HT1080 (cell line): ENCODE measurements around the gene MCOLN3. TPM values are rescaled to one million over a fixed set of nuclear protein-coding genes. Genes with fewer than 3 reads are reported as not detected.

Experiments used
- DNase-seq: peaks from one replicate; pipeline ENCODE4 v3.0.0-alpha.2; 2015; ENCODE audit warnings: low read depth
- polyA plus RNA-seq, 2 experiments: library from polyadenylated mRNA; depleted of rRNA; stranded (reverse); fragments of >200 nt; gene quantifications; 2 replicates each; pipeline ENCODE4 v1.2.3, GENCODE V29; 2015
- total RNA-seq: library from RNA; depleted of rRNA; stranded (reverse); fragments of >200 nt; shearing (Covaris generic); gene quantifications from 2 replicates; pipeline ENCODE4 v1.2.3, GENCODE V29; 2014; rRNA removed

Gene MCOLN3, protein sequence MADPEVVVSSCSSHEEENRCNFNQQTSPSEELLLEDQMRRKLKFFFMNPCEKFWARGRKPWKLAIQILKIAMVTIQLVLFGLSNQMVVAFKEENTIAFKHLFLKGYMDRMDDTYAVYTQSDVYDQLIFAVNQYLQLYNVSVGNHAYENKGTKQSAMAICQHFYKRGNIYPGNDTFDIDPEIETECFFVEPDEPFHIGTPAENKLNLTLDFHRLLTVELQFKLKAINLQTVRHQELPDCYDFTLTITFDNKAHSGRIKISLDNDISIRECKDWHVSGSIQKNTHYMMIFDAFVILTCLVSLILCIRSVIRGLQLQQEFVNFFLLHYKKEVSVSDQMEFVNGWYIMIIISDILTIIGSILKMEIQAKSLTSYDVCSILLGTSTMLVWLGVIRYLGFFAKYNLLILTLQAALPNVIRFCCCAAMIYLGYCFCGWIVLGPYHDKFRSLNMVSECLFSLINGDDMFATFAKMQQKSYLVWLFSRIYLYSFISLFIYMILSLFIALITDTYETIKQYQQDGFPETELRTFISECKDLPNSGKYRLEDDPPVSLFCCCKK
- 3.7 and 4.1 TPM in 2 replicates for total RNA-seq
- 1.9 and 2.2 TPM in 2 replicates for polyA plus RNA-seq (2015; cell fraction: cytosol; rRNA removed)
- polyA plus RNA-seq (2015; cell fraction: nucleus; rRNA removed) = 28.1 and 33.1 TPM in 2 replicates

DNA sequence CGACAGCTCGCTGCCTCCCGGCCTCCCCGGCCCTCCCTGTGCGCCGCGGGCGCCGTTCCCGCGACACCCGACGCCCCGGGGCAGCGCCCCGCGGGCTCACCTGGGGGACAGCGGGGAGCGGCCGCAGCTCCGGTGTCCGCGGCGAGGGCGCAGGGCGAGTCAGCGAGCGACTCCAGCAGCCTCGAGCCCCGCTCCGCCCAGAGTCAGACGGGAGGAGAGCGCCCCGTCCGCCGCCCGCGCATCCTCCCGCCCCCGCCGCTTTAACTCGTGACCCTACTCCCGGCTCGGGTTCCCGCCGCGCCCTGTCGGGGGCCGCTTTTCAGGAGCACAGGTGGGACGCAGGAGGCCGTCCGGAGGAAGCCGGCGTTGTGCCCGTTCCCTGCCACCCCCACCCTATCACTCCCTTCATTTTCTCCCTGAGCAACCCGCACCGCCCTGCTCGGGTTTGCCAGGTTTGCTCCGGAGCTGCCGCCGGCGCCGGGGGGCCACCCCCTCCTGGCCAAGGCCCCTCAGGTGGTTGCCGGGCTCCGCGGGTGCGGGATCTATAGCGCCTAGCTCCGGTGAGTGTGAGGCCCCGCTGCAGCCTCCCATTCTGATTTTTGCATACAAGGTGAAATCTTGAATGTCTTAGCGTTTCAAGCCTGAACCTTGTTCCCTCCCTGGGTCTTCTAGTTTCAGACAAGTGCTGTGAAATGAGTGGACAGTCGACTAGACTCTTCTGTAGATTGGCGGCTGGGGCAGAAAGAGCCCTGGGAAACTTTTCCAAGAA, at the start of gene MCOLN3:
MCOLN3 (minus strand) TSS at position 205 of the 769 bp plus-strand sequence. CDS start 3,140 bp downstream, outside the sequence.
- DNase-seq = peak; percentile 56

DNA sequence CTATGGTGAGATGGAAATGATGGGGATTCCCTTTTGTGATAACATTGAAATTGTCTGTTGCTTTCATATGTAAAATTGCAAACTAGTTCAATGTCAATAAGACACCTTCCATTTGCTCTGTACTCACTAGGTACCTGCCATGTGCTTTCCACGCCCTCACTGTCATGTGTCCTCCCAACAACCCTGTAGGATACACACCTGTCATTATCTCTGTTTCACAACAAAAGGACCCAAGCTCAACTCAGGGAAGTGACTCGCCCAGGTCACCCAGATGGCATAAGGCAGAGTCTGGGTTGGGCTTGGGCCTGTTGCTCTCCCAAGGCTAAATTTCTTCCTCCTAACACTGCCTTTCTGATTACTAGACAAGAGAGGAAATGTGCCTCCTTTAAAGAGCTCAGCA, 45.3 kb upstream of the MCOLN3 start:
- DNase-seq = no peak

DNA sequence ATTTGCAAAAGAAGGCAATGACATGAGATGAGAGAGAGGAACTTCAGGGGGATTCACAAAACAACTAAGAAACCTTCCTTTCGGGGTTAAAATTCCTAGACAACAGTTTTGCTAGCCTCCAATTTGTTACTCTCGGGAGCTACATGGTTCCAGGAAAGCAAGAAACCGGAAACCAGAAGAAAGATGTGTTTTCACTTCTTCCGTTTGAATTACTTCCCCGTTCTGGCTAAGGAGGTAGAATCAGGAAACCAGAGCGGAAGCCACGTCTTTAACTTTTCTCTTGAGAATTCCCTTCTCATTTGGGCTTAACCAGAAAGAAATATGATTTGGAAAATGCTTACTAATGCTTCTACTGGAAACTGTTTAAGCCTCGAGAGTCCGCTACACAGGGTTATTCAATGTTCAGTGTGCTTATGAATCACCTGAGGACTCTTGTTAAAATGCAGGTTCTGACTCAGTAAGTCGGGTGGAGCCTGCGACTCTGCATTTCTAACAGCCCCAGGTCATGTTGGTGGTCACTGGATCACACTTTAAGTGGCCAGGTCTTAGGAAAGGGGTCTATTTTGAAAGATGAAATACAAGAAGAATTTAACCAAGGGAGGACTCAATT, 43.5 kb upstream of the MCOLN3 start:
- DNase-seq = peak; percentile 14

DNA sequence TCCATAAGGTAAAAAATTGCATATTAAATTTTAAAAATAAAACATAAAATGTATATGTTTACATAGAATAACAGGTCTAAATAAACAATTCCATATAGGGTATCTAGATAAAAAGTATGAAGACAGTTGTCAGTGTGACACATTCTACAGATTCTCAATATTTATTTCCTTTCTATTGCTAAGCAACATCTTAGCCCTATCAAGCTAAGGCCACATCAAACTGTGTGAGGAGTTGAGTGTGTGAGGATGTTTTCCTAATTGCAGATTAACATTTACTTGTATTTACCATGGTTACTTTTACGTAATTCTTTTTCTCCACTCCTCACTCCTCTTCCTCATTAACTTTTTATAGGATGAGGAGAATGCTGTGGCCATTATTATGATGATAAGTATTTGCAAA, 41.9 kb upstream of the MCOLN3 start:
- DNase-seq = no peak

DNA sequence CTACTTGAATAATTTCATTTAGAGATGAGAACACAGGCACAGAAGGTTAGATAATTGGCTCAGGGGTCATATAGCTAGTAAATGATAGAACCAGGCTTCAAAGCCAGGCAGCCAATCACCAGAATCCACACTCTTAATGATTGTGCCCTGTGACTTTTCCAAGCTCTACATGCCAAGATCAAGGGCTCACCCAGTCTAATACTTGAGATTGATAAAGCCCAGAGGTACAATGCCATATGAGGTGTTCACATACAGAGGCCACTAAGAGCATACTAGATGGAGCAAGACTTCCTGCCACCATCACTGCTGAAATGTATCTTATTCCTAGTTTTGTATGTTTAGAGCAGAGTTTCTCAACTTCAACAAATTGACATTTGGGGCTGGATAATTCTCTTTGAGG, 40.9 kb upstream of the MCOLN3 start:
- DNase-seq = no peak

DNA sequence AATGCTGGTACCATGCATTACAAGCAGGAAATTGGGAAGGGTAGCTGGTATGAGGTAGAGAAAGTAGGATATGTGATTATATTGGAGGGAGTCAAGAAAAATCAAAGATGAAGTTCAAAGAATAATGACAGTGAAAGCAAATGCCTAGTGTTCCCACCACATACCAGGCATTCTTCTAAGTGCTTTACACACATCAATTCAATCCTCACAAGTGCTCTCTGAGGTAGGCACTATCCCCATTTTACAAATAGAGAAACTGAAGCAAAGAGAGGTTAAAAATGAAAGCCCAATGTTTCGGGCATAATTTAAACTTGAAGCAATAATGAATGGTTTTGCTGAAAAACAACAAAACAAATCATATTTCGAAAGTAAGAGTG, 40.1 kb upstream of the MCOLN3 start:
- no peak for DNase-seq

DNA sequence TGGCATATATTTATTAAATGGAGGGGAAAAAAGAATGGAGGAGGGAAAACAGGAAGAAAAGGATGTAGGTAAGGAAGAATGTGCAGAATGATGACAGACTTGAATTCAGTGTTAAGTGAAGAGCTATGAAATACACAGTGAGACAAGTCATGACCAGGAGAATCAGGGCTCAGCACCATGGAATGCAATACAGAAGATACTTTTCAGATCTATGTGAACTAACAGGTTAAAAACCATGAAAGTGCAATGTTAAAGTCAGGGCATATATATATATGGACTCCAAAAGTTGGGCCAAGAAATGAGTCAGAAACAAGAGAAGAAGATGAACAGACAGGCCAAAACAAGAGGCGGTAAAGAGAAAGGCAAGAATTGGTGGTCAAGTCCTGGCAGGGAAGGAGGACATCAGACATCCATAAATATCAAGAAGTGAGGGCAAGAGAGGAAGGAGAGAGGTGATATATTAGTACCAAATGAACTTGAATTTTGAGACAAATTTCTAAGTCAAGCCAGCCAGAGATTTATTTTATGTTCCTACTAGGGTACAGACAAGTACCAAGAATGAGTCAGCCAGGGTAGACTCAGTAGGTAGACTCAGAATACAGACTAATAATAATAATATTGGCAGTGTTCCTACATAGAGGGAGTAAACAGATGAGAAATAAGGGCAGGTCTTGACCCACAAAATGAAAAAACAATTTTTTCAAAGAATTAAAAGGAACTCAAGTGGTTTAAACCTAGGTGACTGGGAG, 39.5 kb upstream of the MCOLN3 start:
- no peak for DNase-seq

DNA sequence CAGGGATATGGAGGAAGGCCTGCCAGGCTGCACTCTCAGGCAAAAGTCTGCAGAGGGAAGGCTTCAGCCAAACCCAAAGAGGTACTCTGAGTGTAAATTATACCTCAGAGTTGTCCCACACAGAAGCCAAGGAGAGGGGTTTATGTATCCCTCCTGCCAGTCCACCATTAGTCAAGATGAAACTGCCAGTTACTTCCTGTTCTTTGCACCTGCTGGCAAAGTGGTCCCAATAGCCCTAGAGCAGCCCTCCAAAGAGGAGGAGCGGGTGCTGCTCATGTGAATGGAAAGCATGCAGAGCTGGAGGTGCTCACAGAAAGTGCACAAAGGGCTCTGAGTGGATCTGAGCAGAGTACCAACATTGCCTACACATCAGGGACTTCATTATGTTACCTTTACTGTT, 37.1 kb upstream of the MCOLN3 start:
- no peak for DNase-seq

DNA sequence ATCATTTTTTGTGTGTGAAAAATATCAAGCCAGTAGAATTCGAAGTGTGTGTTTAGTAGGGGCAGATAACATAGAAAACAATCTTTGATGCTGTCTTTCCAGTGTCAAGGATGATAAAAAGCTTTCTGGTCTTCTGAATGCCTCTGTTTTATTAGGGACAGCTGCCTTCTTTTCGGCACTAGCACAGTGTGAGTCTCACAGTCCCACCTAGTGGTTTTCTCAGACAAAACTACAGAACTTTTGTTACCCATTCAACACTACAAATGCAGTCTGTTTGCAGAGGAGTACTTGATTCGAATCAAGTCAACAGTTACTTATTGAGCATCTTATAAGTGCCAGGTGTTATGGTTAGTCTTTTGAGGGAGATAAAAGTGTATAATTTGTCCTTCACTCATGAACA, 30.6 kb upstream of the MCOLN3 start:
- peak; percentile 26 for DNase-seq

DNA sequence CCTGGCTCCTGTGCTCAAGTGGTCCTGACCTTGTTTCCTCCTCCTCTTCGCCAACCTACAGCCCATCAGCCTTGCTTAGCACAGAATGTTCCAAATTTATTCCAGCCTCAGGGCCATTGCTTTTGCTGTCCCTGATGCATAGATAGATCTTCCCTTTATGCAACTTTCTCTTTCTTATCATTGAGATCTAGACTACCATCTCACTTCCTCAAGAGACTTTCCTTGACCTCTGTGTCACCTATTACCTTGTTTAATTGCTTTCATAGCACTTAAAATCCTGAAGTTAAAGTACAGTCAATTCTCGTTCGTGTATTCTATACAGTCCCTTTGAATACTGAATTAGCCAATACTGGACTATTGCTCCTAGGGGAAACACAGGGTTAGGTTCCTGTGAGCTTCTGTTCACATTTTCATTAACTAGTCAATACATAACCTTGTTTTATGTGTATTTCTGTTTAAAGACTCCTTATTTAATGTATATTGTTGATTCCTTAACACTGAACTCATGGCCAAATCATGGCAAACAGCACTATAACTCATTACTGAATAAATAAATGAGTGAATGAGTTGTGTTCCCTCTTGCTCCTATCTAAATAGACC, 26.2 kb upstream of the MCOLN3 start:
- DNase-seq = no peak

DNA sequence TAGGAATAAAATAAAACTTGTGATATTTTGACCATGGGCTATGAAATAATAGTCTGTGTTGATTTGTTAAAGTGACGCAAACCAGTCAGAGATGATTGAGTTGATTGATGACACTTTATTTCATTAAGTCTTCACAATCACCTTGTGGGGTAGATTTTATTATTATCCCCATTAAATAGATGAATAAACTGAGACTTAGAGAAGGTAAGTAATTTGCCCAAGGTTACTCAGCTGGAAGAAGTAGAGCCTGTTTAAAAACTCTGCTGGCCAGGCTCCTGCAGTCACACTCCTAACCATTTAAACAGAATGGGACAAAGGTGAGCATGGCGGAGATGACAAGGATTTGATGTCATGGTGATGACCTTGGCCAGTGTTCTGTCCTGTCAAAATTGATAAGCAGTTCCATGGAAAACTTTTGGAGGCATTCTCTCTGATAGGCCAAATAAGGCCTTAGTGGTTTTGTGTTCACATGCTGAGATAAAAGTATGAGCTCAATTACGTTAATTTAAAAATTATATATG, 22.7 kb upstream of the MCOLN3 start:
- no peak for DNase-seq

DNA sequence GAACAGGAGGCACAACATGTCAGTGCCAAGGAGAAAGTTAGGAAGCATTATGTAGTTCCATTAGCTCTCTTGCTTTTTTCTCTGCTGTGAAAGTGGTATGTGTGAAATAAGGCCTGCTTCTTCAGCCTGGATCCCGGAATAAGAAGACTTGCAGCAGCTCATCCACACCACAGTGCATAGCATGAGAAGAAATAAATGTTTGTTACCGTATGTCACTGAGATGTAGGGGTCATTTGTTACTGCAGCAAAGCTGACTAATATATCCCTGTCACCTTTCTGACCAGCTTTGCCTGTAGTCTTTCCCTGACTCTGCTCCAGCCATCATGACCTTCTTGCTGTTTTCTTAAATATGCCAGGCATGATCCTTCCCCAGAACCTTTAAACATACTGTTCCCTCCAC, 20.5 kb upstream of the MCOLN3 start:
- no peak for DNase-seq

DNA sequence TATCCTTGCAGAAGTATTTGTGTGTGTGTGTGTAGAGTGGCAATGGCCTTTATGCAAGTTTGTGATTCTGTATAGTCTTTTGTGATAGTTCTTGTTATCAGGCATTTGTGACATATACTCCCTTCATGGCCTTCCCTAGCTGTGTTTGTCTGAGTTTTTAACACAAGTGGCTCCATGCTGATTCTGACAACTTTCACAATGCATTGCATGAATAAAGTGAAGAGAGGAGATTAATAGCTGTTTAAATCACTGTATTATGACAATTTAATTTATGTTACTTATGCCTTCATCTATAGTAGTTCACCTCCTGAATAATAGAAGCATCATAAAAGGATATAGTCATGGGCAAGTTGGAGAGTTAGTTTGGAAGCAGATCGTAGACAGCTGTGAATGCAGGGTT, 17.2 kb upstream of the MCOLN3 start:
- DNase-seq = no peak

DNA sequence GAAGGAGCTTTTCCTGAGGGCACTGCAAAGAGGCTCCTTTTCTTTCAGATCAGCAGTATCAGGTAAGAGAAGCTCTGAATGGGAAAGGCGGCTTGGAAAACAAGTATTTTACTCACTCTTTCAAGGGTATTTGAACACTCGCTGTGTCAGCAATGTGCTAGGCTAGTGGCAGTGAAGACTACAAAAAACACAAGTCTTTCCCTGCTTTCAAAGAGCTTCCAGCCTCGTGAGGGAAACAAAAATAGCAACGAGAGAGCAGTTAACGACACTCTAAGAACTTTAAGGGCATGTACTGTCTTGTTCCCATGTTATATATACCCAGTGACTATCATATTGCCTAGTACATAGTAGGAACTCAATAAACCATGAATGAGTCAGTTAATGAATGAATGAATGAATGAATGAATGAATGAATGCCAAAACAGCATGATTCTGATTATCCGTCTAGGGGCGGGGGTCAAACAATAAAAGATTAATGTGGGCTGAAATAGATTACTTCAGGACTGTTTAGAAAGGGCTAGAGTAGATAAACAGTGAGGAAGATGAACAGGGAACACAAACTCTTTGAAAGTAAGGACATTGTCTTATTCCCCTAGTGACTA, 14.2 kb upstream of the MCOLN3 start:
- no peak for DNase-seq

DNA sequence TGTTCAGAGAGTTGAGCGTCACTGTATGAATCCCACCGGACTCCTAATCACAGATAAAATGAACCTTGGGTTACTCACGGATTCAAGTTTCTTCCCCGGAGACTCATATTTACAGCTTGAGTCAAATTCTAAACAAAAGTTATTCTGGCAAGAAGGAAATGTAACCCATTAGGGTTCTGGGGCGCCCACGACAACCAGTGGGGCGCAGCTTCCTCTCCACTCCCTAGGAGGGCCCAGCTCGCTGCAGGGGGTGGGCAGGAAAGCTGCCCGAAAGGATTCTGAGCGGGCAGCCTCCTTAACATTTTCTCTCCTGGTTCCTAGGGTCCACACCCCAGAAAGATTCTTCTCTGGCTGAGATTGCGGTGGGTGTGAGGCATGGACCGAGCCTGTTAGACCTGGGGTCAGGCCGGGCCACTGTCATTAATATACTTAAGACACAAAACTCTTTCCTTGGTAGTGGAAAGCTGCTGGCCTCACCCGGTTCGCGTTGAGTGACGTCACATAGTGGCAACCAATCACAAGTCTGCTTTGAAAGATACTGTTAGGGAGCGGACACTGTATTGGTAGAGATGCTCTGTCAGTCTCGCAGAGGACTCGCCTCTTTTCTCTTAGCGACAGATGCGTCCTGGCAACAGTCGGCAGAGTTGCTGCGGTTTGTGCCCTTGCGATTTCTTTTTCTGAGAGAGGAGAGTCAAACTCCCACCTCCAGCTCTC, 13.6 kb upstream of the MCOLN3 start:
- peak; percentile 84 for DNase-seq

DNA sequence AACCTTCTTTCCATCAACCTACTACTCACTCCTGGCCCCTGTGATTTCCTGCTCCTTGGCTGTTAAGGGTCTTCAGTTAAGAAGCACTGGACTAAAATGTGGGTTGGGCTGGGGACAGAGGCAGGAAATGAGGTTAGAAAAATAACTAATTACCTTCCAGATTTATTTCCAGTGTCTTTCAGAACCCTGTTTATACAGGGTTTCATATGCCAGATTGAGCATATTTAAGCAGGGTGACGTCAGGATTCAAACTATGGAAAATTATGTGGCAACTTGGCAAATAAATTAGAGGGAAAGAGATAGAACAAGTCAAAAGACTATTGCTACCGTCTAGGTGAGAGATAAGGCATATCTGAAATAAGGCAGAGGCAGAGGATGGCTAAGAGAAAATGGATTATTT, 11.7 kb upstream of the MCOLN3 start:
- DNase-seq = no peak

DNA sequence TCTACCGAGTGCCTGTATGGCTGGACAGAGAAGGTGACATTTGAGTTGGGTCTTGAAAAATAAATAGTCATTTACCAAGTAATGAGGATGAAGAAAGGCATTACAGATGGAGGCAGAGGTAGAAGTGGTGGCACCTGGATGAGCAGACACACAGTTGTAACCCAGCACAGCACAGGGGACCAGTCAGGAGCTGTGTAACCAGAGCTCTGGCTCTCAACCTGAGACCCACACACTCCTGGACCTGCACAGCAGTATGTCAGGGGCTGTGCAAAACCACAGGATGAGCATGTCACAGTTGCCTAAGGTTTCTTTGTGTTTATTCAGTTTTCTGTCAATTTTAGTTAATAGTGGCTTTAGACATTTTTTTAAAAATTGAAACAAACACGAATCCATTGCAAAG, 11.3 kb upstream of the MCOLN3 start:
- no peak for DNase-seq

DNA sequence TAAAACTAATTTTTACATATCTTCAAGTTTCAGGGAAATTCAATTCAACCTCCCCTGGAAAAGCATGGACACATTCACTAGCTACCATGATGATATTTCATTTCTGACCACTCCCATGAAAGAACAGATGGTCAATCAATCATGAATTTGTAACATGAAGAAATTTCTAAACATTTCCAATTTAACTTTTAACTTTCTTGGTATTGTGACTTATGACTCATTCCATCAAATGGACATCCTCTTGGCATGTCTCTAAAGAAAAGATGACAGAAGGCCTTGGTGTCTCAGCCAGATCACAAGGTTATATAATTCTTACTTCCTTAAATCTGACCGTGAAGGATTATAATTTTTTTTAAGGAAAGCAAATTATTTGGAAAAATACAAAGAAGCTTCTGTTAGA, 10.5 kb upstream of the MCOLN3 start:
- no peak for DNase-seq

DNA sequence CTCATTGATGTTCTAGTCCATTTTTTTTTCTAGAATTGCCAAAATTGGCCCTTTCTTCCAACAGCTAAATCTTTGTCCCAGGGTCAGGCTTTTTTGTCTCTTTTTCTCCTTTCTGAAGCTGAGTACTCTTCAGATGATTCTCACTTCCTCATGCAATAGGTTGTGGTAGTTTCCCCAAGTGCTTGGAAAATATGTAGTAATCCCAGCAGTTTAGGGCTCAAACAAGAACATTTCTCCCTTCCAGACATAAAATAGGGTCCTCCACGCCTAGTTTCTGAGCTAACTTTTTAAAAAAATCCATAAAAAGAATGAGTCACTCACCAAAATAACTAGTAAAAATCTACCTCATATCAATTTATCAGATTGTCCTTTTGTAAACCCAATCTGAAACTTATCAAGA, 10.0 kb upstream of the MCOLN3 start:
- DNase-seq = no peak
